H1 (cell line): ENCODE results near the gene NOXRED1. TPM values are rescaled to one million over a fixed set of nuclear protein-coding genes. Genes with fewer than 3 reads are reported as not detected.

ENCODE experiments used
- CTCF ChIA-PET: fragments of 300-600 bp; sonication (Branson Sonifier 250); formaldehyde crosslinking; loops from one replicate; lab custom pipeline; 2021; ENCODE audit not compliant: partially characterized antibody; lab: Charles Lee
- POLR2A ChIA-PET: fragments of 300-600 bp; sonication (Branson Sonifier 250); formaldehyde crosslinking; loops from one replicate; lab custom pipeline; 2021; ENCODE audit warnings: inconsistent platforms; ENCODE audit not compliant: partially characterized antibody; lab: Charles Lee
- DNase-seq, 2 experiments: peaks; one replicate each; pipeline versions ENCODE4 v3.0.0 to v3.0.0-alpha.2; 2010 to 2022; ENCODE audit warnings: low spot score in 2 of 2, low read depth in 1 of 2, mixed read lengths in 1 of 2
- FAIRE-seq: peaks from 2 replicates; lab custom pipeline; 2011; peaks lifted over from hg19 to GRCh38; lab: Jason Lieb, UNC
- H2AFZ ChIP-seq: 2 replicates; pipeline ENCODE4 v1.8.1; 2012; ENCODE audit warnings: low read length, inconsistent platforms
- H2AK5ac ChIP-seq: 2 replicates; pipeline ENCODE4 v1.6.1; 2013; ENCODE audit warnings: low read depth, low read length
- H2BK120ac ChIP-seq: replicated peaks from 2 replicates; pipeline ENCODE3; 2013; ENCODE audit warnings: low read depth, low read length, inconsistent platforms
- H2BK12ac ChIP-seq: 2 replicates; pipeline ENCODE4 v1.6.1; 2013; ENCODE audit warnings: low read depth, low read length
- H2BK15ac ChIP-seq: 2 replicates; pipeline ENCODE4 v1.6.1; 2013; ENCODE audit warnings: low read length
- H2BK20ac ChIP-seq: 2 replicates; pipeline ENCODE4 v1.6.1; 2013; ENCODE audit warnings: low read length
- H2BK5ac ChIP-seq: 2 replicates; pipeline ENCODE4 v1.6.1; 2013; ENCODE audit warnings: low read depth, low read length
- H3K14ac ChIP-seq: 2 replicates; pipeline ENCODE4 v1.6.1; 2013; ENCODE audit warnings: inconsistent platforms; ENCODE audit not compliant: insufficient read length
- H3K18ac ChIP-seq: 2 replicates; pipeline ENCODE4 v1.6.1; 2013; ENCODE audit warnings: low read length; ENCODE audit errors: extremely low read depth
- H3K23ac ChIP-seq: 2 replicates; pipeline ENCODE4 v1.6.1; 2013; ENCODE audit warnings: inconsistent platforms; ENCODE audit not compliant: insufficient read length
- H3K23me2 ChIP-seq: 2 replicates; pipeline ENCODE4 v1.6.1; 2013; ENCODE audit warnings: low read depth, low read length
- H3K27ac ChIP-seq: 2 replicates; pipeline ENCODE4 v1.6.1; 2011; ENCODE audit warnings: low read depth, low read length, inconsistent platforms
- H3K27me3 ChIP-seq, 4 experiments: replicated peaks in 1 of 4; 1 replicate in 1 of 4; 2 replicates in 3 of 4; pipeline versions ENCODE4 v1.6.1 to v1.8.1; 2011 to 2013; ENCODE audit warnings: low read length in 3 of 4, mild to moderate bottlenecking in 3 of 4, inconsistent platforms in 2 of 4, mixed read lengths in 2 of 4, moderate library complexity in 1 of 4; ENCODE audit not compliant: control insufficient read depth in 3 of 4, insufficient read depth in 3 of 4; ENCODE audit errors: extremely low read depth in 1 of 4
- H3K36me3 ChIP-seq, 4 experiments: 2 replicates each; pipeline versions ENCODE4 v1.6.1 to v1.8.1; 2011 to 2013; ENCODE audit warnings: mild to moderate bottlenecking in 4 of 4, low read length in 3 of 4, moderate library complexity in 2 of 4, control low read depth in 1 of 4, inconsistent platforms in 1 of 4; ENCODE audit not compliant: insufficient read depth in 4 of 4, control insufficient read depth in 2 of 4
- H3K4ac ChIP-seq: replicated peaks from 2 replicates; pipeline ENCODE3; 2013; ENCODE audit warnings: low read length, low read depth, mixed read lengths, inconsistent platforms; ENCODE audit not compliant: insufficient read length
- H3K4me1 ChIP-seq, 4 experiments: replicated peaks in 1 of 4; 1 replicate in 1 of 4; 2 replicates in 3 of 4; pipeline versions ENCODE4 v1.6.1 to v1.8.1; 2011 to 2013; ENCODE audit warnings: low read length in 3 of 4, inconsistent platforms in 2 of 4, mixed read lengths in 1 of 4; ENCODE audit not compliant: insufficient read depth in 4 of 4, control insufficient read depth in 3 of 4
- H3K4me2 ChIP-seq, 2 experiments: 2 replicates each; pipeline versions ENCODE4 v1.6.1 to v1.8.1; 2011 to 2013; ENCODE audit warnings: low read depth in 2 of 2, low read length in 2 of 2, control low read depth in 1 of 2, inconsistent platforms in 1 of 2, mild to moderate bottlenecking in 1 of 2; ENCODE audit not compliant: insufficient read depth in 1 of 2
- H3K4me3 ChIP-seq, 4 experiments: fragments of 200-600, 300-600 bp in 1 of 4; sonication (generic), shearing (Covaris generic), sonication (Bioruptor Twin) in 1 of 4; 2 replicates each; pipeline versions ENCODE4 v1.5.1 to v1.8.1; 2011 to 2016; ENCODE audit warnings: low read length in 4 of 4, low read depth in 3 of 4, control low read depth in 2 of 4, inconsistent platforms in 2 of 4, mild to moderate bottlenecking in 2 of 4, mixed read lengths in 1 of 4, moderate library complexity in 1 of 4; ENCODE audit not compliant: insufficient read depth in 2 of 4; ENCODE audit errors: extremely low read depth in 1 of 4
- H3K56ac ChIP-seq: replicated peaks from 2 replicates; pipeline ENCODE3; 2013; ENCODE audit warnings: low read depth, mild to moderate bottlenecking, mixed read lengths, low read length, inconsistent platforms; ENCODE audit not compliant: insufficient read length
- H3K79me1 ChIP-seq: 2 replicates; pipeline ENCODE4 v1.6.1; 2013; ENCODE audit warnings: low read depth, low read length, control low read depth
- H3K79me2 ChIP-seq, 2 experiments: 2 replicates each; pipeline versions ENCODE4 v1.6.1 to v1.8.1; 2012 to 2013; ENCODE audit warnings: low read length in 2 of 2, mild to moderate bottlenecking in 2 of 2, inconsistent platforms in 1 of 2; ENCODE audit not compliant: insufficient read depth in 2 of 2, control insufficient read depth in 1 of 2
- H3K9ac ChIP-seq, 4 experiments: replicated peaks in 1 of 4; 1 replicate in 1 of 4; 2 replicates in 3 of 4; pipeline versions ENCODE4 v1.6.1 to v1.8.1; 2011 to 2013; ENCODE audit warnings: low read depth in 3 of 4, low read length in 3 of 4, control low read depth in 2 of 4, mild to moderate bottlenecking in 2 of 4, moderate library complexity in 2 of 4, inconsistent platforms in 1 of 4; ENCODE audit errors: extremely low read depth in 1 of 4
- H3K9me3 ChIP-seq, 2 experiments: 2 replicates each; pipeline versions ENCODE4 v1.6.1 to v1.8.1; 2012 to 2013; ENCODE audit warnings: mild to moderate bottlenecking in 2 of 2, moderate library complexity in 2 of 2, control low read depth in 1 of 2, inconsistent platforms in 1 of 2, low read depth in 1 of 2, low read length in 1 of 2, mixed read lengths in 1 of 2; ENCODE audit not compliant: insufficient read depth in 2 of 2
- H4K20me1 ChIP-seq, 2 experiments: replicated peaks in 1 of 2; 2 replicates each; pipeline versions ENCODE3 to v1.8.1; 2011 to 2013; ENCODE audit warnings: inconsistent platforms in 2 of 2, low read length in 2 of 2, mild to moderate bottlenecking in 1 of 2; ENCODE audit not compliant: insufficient read depth in 2 of 2, control insufficient read depth in 1 of 2
- H4K5ac ChIP-seq: 2 replicates; pipeline ENCODE4 v1.6.1; 2013; ENCODE audit warnings: low read length, low read depth, mixed read lengths, inconsistent platforms; ENCODE audit not compliant: insufficient read length
- H4K8ac ChIP-seq: 2 replicates; pipeline ENCODE4 v1.8.0; 2013; ENCODE audit warnings: mild to moderate bottlenecking, moderate library complexity, low read length, inconsistent platforms; ENCODE audit not compliant: insufficient read depth; ENCODE audit errors: extremely low read depth
- H4K91ac ChIP-seq: replicated peaks from 2 replicates; pipeline ENCODE3; 2013; ENCODE audit warnings: low read length, mixed read lengths, inconsistent platforms; ENCODE audit not compliant: insufficient read length
- ASH2L ChIP-seq: fragments of 200-600, 300-600 bp; sonication (generic); IDR thresholded peaks from one replicate; pipeline ENCODE4 v1.7.1; 2017; ENCODE audit warnings: low read length
- CEBPB ChIP-seq: IDR thresholded peaks from 2 replicates; pipeline ENCODE4 v1.6.1; 2012; ENCODE audit warnings: low read depth, low read length
- CHD2 ChIP-seq: IDR thresholded peaks from 2 replicates; pipeline ENCODE4 v1.6.1; 2012; ENCODE audit warnings: low read length, improper control_type of control experiment
- CTBP2 ChIP-seq: IDR thresholded peaks from 2 replicates; pipeline ENCODE4 v1.7.0; 2011; ENCODE audit warnings: borderline replicate concordance, mild to moderate bottlenecking, moderate library complexity, mixed read lengths, low read length; ENCODE audit not compliant: insufficient read depth, insufficient read length
- EP300 ChIP-seq, 2 experiments: IDR thresholded peaks; 1 replicate in 1 of 2; 2 replicates in 1 of 2; pipeline ENCODE4 v1.6.1; 2011 to 2012; ENCODE audit warnings: low read depth in 2 of 2, low read length in 2 of 2, mild to moderate bottlenecking in 2 of 2, borderline replicate concordance in 1 of 2, inconsistent platforms in 1 of 2, moderate library complexity in 1 of 2
- JUN ChIP-seq: IDR thresholded peaks from 2 replicates; pipeline ENCODE4 v1.6.1; 2011; ENCODE audit warnings: low read depth, mild to moderate bottlenecking, improper control_type of control experiment, low read length
- JUND ChIP-seq: IDR thresholded peaks from 2 replicates; pipeline ENCODE4 v1.6.1; 2011; ENCODE audit warnings: mild to moderate bottlenecking, improper control_type of control experiment, low read length
- KDM5A ChIP-seq: fragments of 200-600 bp; IDR thresholded peaks from 2 replicates; pipeline ENCODE4 v1.7.1; 2012; ENCODE audit warnings: mild to moderate bottlenecking, low read length, inconsistent platforms, mixed read lengths
- NRF1 ChIP-seq: IDR thresholded peaks from 2 replicates; pipeline ENCODE4 v1.6.1; 2011; ENCODE audit warnings: mild to moderate bottlenecking, low read depth, low read length, improper control_type of control experiment
- POLR2AphosphoS5 ChIP-seq: IDR thresholded peaks from 2 replicates; pipeline ENCODE4 v1.6.1; 2011; ENCODE audit warnings: low read depth, low read length
- SIN3A ChIP-seq, 2 experiments: IDR thresholded peaks in 1 of 2; conservative IDR thresholded peaks in 1 of 2; 2 replicates each; pipeline ENCODE4 v1.6.1; 2011 to 2012; ENCODE audit warnings: low read length in 2 of 2, improper control_type of control experiment in 1 of 2, low read depth in 1 of 2, mild to moderate bottlenecking in 1 of 2
- SRF ChIP-seq: IDR thresholded peaks from 2 replicates; pipeline ENCODE4 v1.6.1; 2011; ENCODE audit warnings: mild to moderate bottlenecking, low read depth, low read length, moderate library complexity
- ZNF274 ChIP-seq: IDR thresholded peaks from 2 replicates; pipeline ENCODE4 v1.7.0; 2012; ENCODE audit warnings: low read length, borderline replicate concordance; ENCODE audit errors: extremely low read depth
- WGBS, 2 experiments: shearing (Covaris generic) in 1 of 2; methylation state at CpG; one replicate each; pipeline versions ENCODE4 v1.1.6 to v1.1.7; 2013 to 2015; ENCODE audit warnings: low lambda C conversion rate in 2 of 2, mixed read lengths in 2 of 2, inconsistent platforms in 1 of 2, low coverage in 1 of 2, missing lambda C conversion rate in 1 of 2; ENCODE audit not compliant: insufficient replicate concordance in 2 of 2, insufficient coverage in 1 of 2, insufficient read length in 1 of 2; ENCODE audit errors: extremely low coverage in 1 of 2, missing lambda C conversion rate in 1 of 2; 5-methylcytosine and 5-hydroxymethylcytosine counted together
- polyA plus RNA-seq, 7 experiments: library from polyadenylated mRNA; depleted of rRNA in 3 of 7; stranded (reverse) in 5 of 7; unstranded in 2 of 7; fragments of >200 nt in 5 of 7; fragments of 200-250 nt in 2 of 7; gene quantifications; 1 replicate in 5 of 7; 2 replicates in 1 of 7; 4 replicates in 1 of 7; pipeline versions ENCODE4 v1.2.1 to v1.2.3, GENCODE V29; 2011 to 2013; ENCODE audit warnings: missing spikeins in 2 of 7, mixed read lengths in 2 of 7
- total RNA-seq: library from RNA; stranded (reverse); fragmentation: NEBNext Ultra II Directional; extraction: Animal tissue kit (Norgen Biotek cat#: 25700); gene quantifications from 2 replicates; pipeline ENCODE4 v1.2.1, GENCODE V29; 2021
- TF ChIP-seq, protein P1 (sequence below): IDR thresholded peaks from 2 replicates; pipeline ENCODE4 v1.6.1; 2012; ENCODE audit warnings: inconsistent platforms

NOXRED1 gene
- total and polyA plus RNA-seq, 2 of the 8 experiments (the other 6 are each of a cell fraction or from before 2014, with no cell fraction given), result 0.23 to 0.48 TPM

DNA sequence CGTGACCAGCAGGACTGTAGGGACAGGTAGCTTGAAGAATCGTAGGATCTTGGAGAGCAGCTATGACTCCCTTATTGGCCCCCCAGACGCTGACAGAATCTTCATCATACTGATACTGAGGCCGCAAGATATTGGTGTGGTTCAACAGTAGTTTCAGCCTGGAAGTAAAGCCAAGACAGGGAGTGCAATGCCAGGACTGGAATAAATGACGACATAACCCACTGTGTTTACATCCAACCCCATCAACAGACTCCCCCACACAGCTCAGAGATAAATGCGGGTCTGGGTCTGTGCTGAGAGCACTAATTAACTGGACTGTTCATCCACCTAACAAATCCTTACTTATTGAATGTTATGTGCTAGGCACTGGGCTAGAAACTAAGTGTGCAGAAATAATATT, 16.6 kb downstream of the NOXRED1 start:
- Histone ChIP-seq H2BK120ac (no peak overlapping the region), H4K8ac (no peak overlapping the region), H3K4me2 (no peak overlapping the region), H2BK12ac (no peak overlapping the region), H4K5ac (no peak overlapping the region), H2BK5ac (no peak overlapping the region), H3K36me3 (no peaks in the 10 kb centered on the region), H3K4me1 (no peaks in the 10 kb centered on the region), H3K9ac (no peak overlapping the region), H3K14ac (no peak overlapping the region), H4K20me1 (no peaks in the 10 kb centered on the region), H3K23me2 (no peaks in the 10 kb centered on the region), H3K4me3 (no peak overlapping the region), H3K27me3 (no peaks in the 10 kb centered on the region), H3K18ac (no peak overlapping the region), H3K4ac (no peak overlapping the region), H3K9me3 (no peaks in the 10 kb centered on the region), H2BK20ac (no peak overlapping the region), H2AK5ac (no peak overlapping the region), H3K79me1 (no peaks in the 10 kb centered on the region), H2AFZ (no peak overlapping the region), H3K79me2 (no peaks in the 10 kb centered on the region), H2BK15ac (no peak overlapping the region), H4K91ac (no peak overlapping the region), H3K23ac (no peak overlapping the region), H3K27ac (no peak overlapping the region), H3K56ac (no peak overlapping the region)
- ChIA-PET CTCF (interaction anchor here (0.7 to 2.4 kb wide), 6 partner anchors 14 to 939 kb away, joined by 3 to 9 read pairs (median 4); no protein-coding TSS in a partner anchor), POLR2A (interaction anchor here (0.7 to 1.1 kb wide), 2 partner anchors 51 to 71 kb away, joined by 3 read pairs; partner anchors contain the start of gene VIPAS39)
- FAIRE-seq (no peak), DNase-seq (no peak)
- WGBS, 2 experiments, result 81% methylated on average over 6 of the region's 6 CpGs; no CpG with 5 or more reads in 1 of the 2 experiments
- TF ChIP-seq ZNF274, result no peak
- no peak for TF ChIP-seq JUN
- TF ChIP-seq CTBP2, result no peak
- no peak for TF ChIP-seq ASH2L
- no peak for TF ChIP-seq CHD2
- no peak for TF ChIP-seq SRF
- no peak for TF ChIP-seq CEBPB
- no peak for TF ChIP-seq KDM5A
- TF ChIP-seq NRF1, result no peak
- TF ChIP-seq EP300 (IDR thresholded peaks at IDR 0.05; ENCODE audit: borderline replicate concordance in 1 of 2, low read depth in 2 of 2, low read length in 2 of 2), result no peak
- TF ChIP-seq, protein P1, sequence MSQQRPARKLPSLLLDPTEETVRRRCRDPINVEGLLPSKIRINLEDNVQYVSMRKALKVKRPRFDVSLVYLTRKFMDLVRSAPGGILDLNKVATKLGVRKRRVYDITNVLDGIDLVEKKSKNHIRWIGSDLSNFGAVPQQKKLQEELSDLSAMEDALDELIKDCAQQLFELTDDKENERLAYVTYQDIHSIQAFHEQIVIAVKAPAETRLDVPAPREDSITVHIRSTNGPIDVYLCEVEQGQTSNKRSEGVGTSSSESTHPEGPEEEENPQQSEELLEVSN, result no peak
- no peak for TF ChIP-seq JUND
- no peak for TF ChIP-seq SIN3A (conservative IDR thresholded peaks at IDR 0.05 in 1 of 2, IDR thresholded peaks at IDR 0.05 in 1 of 2; ENCODE audit: low read depth in 1 of 2, low read length in 2 of 2)
- no peak for TF ChIP-seq POLR2AphosphoS5
